ENCODE measurements around the gene SPTLC2.
"Not testable (repeated sequence)": the region's sequence is repeated elsewhere in the genome, so short reads cannot be mapped to it uniquely, and the experiment has no call there.

Gene SPTLC2

GRCh38 chr14:77588411-77589025, 27.9 kb downstream of the SPTLC2 start:
- not testable (repeated sequence) for DNase-seq (ENCODE audit: low read depth)

- no peak for DNase-seq (ENCODE audit: low read depth)
Measured at GRCh38 chr14:77585385-77585784, 31.1 kb downstream of the SPTLC2 start.

- DNase-seq (ENCODE audit: low read depth): no peak
Measured at GRCh38 chr14:77584809-77585208, 31.6 kb downstream of the SPTLC2 start.

GRCh38 chr14:77583657-77584056, 32.8 kb downstream of the SPTLC2 start:
- no peak for DNase-seq (ENCODE audit: low read depth)

- no peak for DNase-seq (ENCODE audit: low read depth)
Measured at GRCh38 chr14:77582511-77582910, 33.9 kb downstream of the SPTLC2 start.

GRCh38 chr14:77580964-77581505, 35.4 kb downstream of the SPTLC2 start:
- no peak for DNase-seq (ENCODE audit: low read depth)

- DNase-seq (ENCODE audit: low read depth): no peak
Measured at GRCh38 chr14:77580477-77580876, 36.0 kb downstream of the SPTLC2 start.

- DNase-seq (ENCODE audit: low read depth): no peak
Measured at GRCh38 chr14:77579780-77580179, 36.7 kb downstream of the SPTLC2 start.

GRCh38 chr14:77579065-77579464, 37.4 kb downstream of the SPTLC2 start:
- no peak for DNase-seq (ENCODE audit: low read depth)

- no peak for DNase-seq (ENCODE audit: low read depth)
Measured at GRCh38 chr14:77574446-77575115, 41.9 kb downstream of the SPTLC2 start.

- DNase-seq (ENCODE audit: low read depth): no peak
Measured at GRCh38 chr14:77573964-77574363, 42.5 kb downstream of the SPTLC2 start.

GRCh38 chr14:77570706-77571268, 45.6 kb downstream of the SPTLC2 start:
- no peak for DNase-seq (ENCODE audit: low read depth)

GRCh38 chr14:77565994-77566305, 50.5 kb downstream of the SPTLC2 start:
- no peak for DNase-seq (ENCODE audit: low read depth)

- no peak for DNase-seq (ENCODE audit: low read depth)
Measured at GRCh38 chr14:77565289-77565993, 51.0 kb downstream of the SPTLC2 start.

GRCh38 chr14:77562681-77563080, 53.8 kb downstream of the SPTLC2 start:
- DNase-seq (ENCODE audit: low read depth): no peak

- DNase-seq (ENCODE audit: low read depth): no peak
Measured at GRCh38 chr14:77561881-77562280, 54.6 kb downstream of the SPTLC2 start.

- no peak for DNase-seq (ENCODE audit: low read depth)
Measured at GRCh38 chr14:77559381-77559780, 57.1 kb downstream of the SPTLC2 start.

GRCh38 chr14:77557391-77557790, 59.0 kb downstream of the SPTLC2 start:
- DNase-seq (ENCODE audit: low read depth): no peak

- no peak for DNase-seq (ENCODE audit: low read depth)
Measured at GRCh38 chr14:77556946-77557345, 59.5 kb downstream of the SPTLC2 start.

GRCh38 chr14:77554816-77555599, 61.4 kb downstream of the SPTLC2 start:
- no peak for DNase-seq (ENCODE audit: low read depth)

- DNase-seq (ENCODE audit: low read depth): no peak
Measured at GRCh38 chr14:77554207-77554606, 62.2 kb downstream of the SPTLC2 start.

GRCh38 chr14:77549451-77549850, 67.0 kb downstream of the SPTLC2 start:
- no peak for DNase-seq (ENCODE audit: low read depth)

Data from stimulated activated CD8-positive, alpha-beta memory T cell treated with anti-CD3 and anti-CD28 coated beads, Interleukin-12 subunit alpha, Interleukin-12 subunit beta, amount 100 ng/mL, for 1 hour (primary cell).